HG02840 (cell line): ENCODE data around the gene CNOT10.

ENCODE experiments used
- ATAC-seq: cut with Tn5 transposase; IDR thresholded peaks from one replicate; pipeline ENCODE4 v1.9.1; 2021; ENCODE audit warnings: mild to moderate bottlenecking, moderate library complexity, moderate number of reproducible peaks; ENCODE audit not compliant: unreplicated experiment, low FRiP score

CNOT10 gene

GRCh38 chr3:32816439-32817256, 131.7 kb downstream of the CNOT10 start:
- no peak for ATAC-seq

GRCh38 chr3:32817257-32817557, 132.2 kb downstream of the CNOT10 start:
- ATAC-seq: no peak

- ATAC-seq: no peak
Measured at GRCh38 chr3:32817558-32818228, 132.7 kb downstream of the CNOT10 start, which contains the start of gene TRIM71. Gene TRIM71 (plus strand): TSS chr3:32817997. CDS start chr3:32818081, 84 bp downstream.

- no peak for ATAC-seq
Measured at GRCh38 chr3:32818229-32818969, 133.4 kb downstream of the CNOT10 start.

- ATAC-seq: no peak
Measured at GRCh38 chr3:32818970-32819511, 134.1 kb downstream of the CNOT10 start.

- ATAC-seq: no peak
Measured at GRCh38 chr3:32819551-32820348, 134.8 kb downstream of the CNOT10 start.

- ATAC-seq: no peak
Measured at GRCh38 chr3:32820430-32820829, 135.4 kb downstream of the CNOT10 start.

GRCh38 chr3:32820971-32821685, 136.1 kb downstream of the CNOT10 start:
- ATAC-seq: no peak

GRCh38 chr3:32821686-32822296, 136.8 kb downstream of the CNOT10 start:
- ATAC-seq: no peak

- ATAC-seq: no peak
Measured at GRCh38 chr3:32822609-32823498, 137.9 kb downstream of the CNOT10 start.
